MV-4-11 (cell line): Measurements from ENCODE around the gene ADRB2.

Experiments used
- DNase-seq: peaks from one replicate; lab custom pipeline; 2025; lab: John Stamatoyannopoulos, UW

ADRB2 gene

GRCh38 chr5:148831590-148832565, 5.5 kb downstream of the ADRB2 start:
- DNase-seq, result peak; percentile 90

GRCh38 chr5:148833122-148833521, 6.7 kb downstream of the ADRB2 start:
- peak; percentile 53 for DNase-seq

GRCh38 chr5:148833925-148834324, 7.5 kb downstream of the ADRB2 start:
- DNase-seq, result no peak

- DNase-seq, result no peak
Measured at GRCh38 chr5:148834689-148835088, 8.3 kb downstream of the ADRB2 start.

GRCh38 chr5:148836272-148837250, 10.2 kb downstream of the ADRB2 start:
- DNase-seq, result no peak

GRCh38 chr5:148837383-148837782, 11.0 kb downstream of the ADRB2 start:
- no peak for DNase-seq

GRCh38 chr5:148838357-148838756, 11.9 kb downstream of the ADRB2 start:
- no peak for DNase-seq

- DNase-seq, result no peak
Measured at GRCh38 chr5:148839960-148840359, 13.5 kb downstream of the ADRB2 start.

GRCh38 chr5:148840531-148840930, 14.1 kb downstream of the ADRB2 start:
- no peak for DNase-seq

- DNase-seq, result no peak
Measured at GRCh38 chr5:148841519-148841918, 15.1 kb downstream of the ADRB2 start.

- DNase-seq, result no peak
Measured at GRCh38 chr5:148842161-148842560, 15.8 kb downstream of the ADRB2 start.

- no peak for DNase-seq
Measured at GRCh38 chr5:148843510-148844318, 17.3 kb downstream of the ADRB2 start.

- DNase-seq, result no peak
Measured at GRCh38 chr5:148844433-148845280, 18.2 kb downstream of the ADRB2 start.

GRCh38 chr5:148846930-148847329, 20.5 kb downstream of the ADRB2 start:
- DNase-seq, result no peak

GRCh38 chr5:148847456-148847855, 21.0 kb downstream of the ADRB2 start:
- no peak for DNase-seq

- peak; percentile 13 for DNase-seq
Measured at GRCh38 chr5:148848393-148849031, 22.1 kb downstream of the ADRB2 start.

- peak; percentile 78 for DNase-seq
Measured at GRCh38 chr5:148849461-148849860, 23.1 kb downstream of the ADRB2 start.

- DNase-seq, result no peak
Measured at GRCh38 chr5:148850836-148851235, 24.4 kb downstream of the ADRB2 start.

GRCh38 chr5:148853868-148854267, 27.5 kb downstream of the ADRB2 start:
- no peak for DNase-seq
